G401 (cell line): ENCODE results near the gene CCDC24. TPM values are rescaled to one million over a fixed set of nuclear protein-coding genes. Genes with fewer than 3 reads are reported as not detected.

Experiments
- DNase-seq: peaks from one replicate; pipeline ENCODE4 v3.0.0-alpha.2; 2015; ENCODE audit warnings: low spot score
- in situ Hi-C: cut with HindIII; loops from 2 replicates; pipeline ENCODE4 v1.10.0; 2016; ENCODE audit warnings: low sequenced_read_pairs, mixed read lengths
- total RNA-seq: library from RNA; depleted of rRNA; stranded (reverse); fragments of >200 nt; shearing (Covaris generic); gene quantifications from 2 replicates; pipeline ENCODE4 v1.2.3, GENCODE V29; 2014

The CCDC24 gene
- total RNA-seq, 1 experiment from 2014 or later: 8.1 TPM

DNA sequence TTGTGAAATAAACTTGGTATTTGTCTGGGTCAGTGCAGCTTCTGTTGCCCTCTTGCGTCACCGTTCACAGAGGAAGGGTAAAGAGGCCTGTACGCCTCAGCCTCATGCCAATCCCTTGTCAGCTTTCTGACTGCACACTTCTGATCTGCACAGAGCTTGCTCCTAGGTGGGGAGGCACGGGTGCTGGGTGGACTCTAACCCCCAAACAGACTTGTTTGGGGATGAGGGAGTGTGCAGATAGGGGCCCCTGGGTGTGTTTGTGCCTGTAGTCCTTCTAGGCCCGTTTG lies 13.2 kb upstream of the CCDC24 start:
- no peak for DNase-seq
- in situ Hi-C loops: loop anchor here (10.0 kb wide), 1 partner anchor 67 kb away; no protein-coding TSS in a partner anchor

DNA sequence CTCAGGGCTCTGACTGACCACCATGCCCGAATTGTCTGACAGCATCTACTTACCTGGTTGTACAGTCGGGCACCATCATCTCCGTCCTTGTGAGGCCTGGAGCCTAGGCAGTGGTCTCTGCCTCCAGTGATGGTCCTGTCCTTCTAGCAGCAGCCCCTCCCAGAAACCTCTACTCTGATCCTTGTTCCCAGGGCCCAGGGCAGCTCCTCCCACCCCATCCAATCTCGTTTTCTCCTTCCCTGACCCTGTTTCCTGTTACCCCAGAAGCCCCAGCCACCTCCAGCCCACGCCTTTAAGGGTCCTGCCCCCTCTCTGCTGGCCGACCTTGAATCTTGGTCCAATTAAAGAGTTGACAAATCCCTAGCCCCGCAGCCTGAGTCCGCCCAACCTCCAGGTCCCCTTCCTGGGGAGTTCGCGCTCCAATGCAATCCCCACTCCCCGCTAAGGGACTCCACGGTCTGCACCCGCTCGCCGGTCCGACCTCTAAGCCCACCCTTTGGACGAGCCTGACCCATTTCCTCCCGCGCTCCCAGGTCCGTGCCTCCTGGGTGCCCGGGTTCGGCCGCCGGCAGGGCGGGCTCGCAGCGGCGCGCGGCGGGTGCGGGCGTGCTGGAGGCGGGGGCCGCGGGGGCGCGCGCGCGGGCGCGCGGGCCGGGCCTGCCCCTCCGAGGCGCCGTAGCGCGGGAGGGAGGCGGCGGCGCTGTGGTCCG lies 12.7 kb upstream of the CCDC24 start, which contains the start of gene B4GALT2:
Gene B4GALT2, plus strand, starts transcription at position 660 of the 710 bp plus-strand sequence. CDS start 1,951 bp downstream, outside the sequence.
- in situ Hi-C loops: loop anchor here (10.0 kb wide), 1 partner anchor 66 kb away; no protein-coding TSS in a partner anchor
- peak; percentile 30 for DNase-seq

DNA sequence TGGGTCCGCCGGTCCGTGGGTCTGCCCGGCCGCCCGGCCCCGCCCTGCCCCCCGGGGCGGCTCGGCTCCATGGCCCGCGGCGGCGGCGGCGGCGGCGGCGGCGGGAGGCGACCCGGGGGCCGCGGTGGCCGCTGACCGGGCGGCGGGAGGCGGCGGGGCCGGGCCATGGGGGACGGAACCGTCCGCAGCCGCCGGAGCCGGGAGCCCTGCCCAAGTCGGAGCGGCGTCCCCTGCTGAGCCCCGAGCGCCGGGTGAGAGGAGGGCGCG lies 12.2 kb upstream of the CCDC24 start:
- DNase-seq: no peak
- in situ Hi-C loops: loop anchor here (10.0 kb wide), 1 partner anchor 66 kb away; no protein-coding TSS in a partner anchor

DNA sequence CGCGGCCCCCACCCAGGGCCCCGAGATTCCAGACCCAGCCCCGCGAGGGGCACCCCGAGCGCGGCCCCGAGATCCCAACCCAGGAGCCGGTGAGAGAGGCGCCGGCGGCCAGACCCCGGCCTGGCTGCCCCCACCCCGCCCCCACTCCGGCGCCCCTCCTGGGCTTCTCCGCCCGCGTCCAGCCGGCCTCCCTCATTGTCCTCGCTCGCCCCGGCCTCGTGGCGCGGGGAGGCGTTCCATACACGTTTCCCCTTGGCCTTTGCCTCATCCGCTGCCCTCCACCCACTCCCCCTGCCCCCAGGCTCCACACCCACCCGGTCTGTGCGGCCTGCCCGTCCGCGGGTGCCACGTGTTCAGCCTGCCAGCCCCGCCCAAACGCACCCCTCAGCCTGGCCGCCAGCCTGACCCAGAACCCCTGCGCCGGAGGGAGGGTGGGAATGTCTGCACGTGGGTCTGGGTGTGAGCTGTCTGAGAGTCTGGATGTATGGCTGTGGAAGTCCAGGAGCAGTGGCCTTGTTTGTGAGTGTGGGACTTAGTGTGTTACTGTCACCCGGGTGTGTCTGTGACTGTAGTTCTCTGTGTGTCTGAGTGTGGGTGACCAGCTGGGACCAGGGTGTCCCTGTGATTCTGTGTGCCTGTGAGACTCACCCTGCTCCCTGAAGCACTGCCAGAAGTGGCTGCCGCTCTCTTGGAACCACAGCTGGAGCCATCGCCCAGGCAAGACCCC lies 11.7 kb upstream of the CCDC24 start:
- in situ Hi-C loops: loop anchor here (10.0 kb wide), 1 partner anchor 65 kb away; no protein-coding TSS in a partner anchor
- peak; percentile 23 for DNase-seq

DNA sequence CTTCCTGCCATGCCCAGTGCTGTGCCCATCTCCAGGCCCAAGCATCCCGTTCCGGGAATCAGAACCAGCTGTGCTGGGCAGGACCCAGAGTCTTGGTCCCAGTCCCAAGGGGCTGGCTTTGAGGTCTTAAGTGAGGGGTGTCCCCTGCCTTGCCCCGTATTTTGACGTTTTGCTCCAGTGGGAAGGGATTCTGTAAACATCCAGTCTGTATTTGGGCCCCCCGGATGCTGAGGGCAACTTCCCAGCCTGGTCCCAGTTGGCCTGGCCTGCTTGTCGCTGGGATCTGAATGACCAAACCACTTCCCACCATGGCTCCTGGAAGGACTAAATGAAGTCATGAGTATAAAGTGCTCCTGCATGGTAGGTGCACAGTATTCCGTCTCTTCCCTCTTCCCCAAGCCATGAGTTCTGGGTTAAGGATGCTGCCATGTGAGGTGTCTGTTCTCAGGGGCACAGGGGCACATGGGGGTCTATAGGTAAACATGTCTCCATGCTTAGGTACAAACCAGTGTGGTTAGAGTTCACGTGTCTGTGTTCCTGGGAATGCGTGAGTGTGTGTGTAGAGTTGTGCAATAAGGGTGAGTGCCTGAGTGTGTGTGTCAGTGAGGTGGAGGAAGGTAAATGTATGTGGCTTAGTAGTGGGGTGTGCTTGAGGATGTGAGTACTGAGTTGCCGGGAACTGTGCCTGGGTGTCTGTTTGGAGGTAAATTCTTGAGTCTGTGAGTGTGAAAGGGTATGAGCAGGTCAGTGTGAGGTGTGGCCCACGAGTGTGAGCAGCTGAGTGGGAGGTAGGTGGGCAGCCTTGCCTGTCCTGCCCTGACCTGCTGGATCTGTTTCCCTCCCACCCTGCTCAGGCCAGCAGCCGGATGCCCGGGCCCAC lies 10.9 kb upstream of the CCDC24 start:
- DNase-seq: no peak

DNA sequence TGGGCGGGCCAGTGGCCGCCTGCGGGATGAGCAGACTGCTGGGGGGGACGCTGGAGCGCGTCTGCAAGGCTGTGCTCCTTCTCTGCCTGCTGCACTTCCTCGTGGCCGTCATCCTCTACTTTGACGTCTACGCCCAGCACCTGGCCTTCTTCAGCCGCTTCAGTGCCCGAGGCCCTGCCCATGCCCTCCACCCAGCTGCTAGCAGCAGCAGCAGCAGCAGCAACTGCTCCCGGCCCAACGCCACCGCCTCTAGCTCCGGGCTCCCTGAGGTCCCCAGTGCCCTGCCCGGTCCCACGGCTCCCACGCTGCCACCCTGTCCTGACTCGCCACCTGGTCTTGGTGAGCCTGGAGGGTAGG lies 10.3 kb upstream of the CCDC24 start:
- no peak for DNase-seq
- in situ Hi-C loops: no loop called here

More for the DNA sequence above, 10.9 kb upstream of the CCDC24 start:
- in situ Hi-C loops: no loop called here

DNA sequence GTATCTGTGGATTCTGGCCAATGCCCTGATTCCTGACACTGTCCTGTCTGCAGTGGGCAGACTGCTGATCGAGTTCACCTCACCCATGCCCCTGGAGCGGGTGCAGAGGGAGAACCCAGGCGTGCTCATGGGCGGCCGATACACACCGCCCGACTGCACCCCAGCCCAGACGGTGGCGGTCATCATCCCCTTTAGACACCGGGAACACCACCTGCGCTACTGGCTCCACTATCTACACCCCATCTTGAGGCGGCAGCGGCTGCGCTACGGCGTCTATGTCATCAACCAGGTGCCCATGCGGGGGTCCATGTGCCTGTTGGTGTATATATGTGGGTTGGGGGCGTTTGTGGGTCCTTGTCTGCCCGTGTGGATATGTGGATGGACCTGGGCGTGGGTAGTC lies 9.8 kb upstream of the CCDC24 start:
- in situ Hi-C loops: no loop called here
- DNase-seq: no peak

DNA sequence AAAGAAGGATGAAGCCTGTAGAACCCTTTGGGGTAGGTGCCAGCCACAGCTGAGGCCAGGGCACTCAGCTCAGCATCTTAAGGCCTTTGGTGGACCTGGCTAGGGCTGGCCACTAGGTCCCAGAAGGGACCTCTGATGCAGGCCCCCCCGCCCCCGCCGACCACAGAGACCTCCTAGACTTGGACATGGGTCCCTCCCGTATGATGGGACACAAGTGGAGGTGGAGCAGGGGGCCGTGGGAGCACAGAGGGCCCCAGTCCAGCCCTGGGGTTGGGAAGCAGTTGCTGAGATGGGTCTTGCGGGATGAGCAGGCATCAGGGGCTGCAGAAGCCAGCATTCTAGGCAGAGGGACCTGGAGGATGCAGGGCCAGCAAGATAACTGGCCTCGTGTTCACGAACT lies 9.2 kb upstream of the CCDC24 start:
- DNase-seq: no peak
- in situ Hi-C loops: no loop called here

DNA sequence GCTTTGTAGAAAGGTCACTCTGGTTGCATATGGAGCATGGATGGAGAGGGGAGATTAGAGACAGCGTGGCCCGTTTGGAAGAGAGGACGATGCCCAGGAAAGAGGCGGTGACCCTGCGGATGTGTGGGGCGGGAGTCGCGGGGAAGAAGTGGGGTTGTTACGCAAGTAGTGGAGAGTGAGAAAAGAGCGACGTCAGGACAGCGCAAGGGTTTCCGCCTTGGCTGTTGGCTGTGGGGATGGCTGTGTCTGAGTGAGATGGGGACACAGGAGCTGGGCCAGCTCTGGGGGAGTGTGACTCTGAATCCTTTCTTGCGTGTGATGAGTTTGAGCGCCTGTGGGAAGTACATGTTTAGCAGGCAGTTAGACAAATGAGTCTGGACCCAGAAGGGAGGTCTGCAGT lies 8.6 kb upstream of the CCDC24 start:
- DNase-seq: no peak
- in situ Hi-C loops: no loop called here

DNA sequence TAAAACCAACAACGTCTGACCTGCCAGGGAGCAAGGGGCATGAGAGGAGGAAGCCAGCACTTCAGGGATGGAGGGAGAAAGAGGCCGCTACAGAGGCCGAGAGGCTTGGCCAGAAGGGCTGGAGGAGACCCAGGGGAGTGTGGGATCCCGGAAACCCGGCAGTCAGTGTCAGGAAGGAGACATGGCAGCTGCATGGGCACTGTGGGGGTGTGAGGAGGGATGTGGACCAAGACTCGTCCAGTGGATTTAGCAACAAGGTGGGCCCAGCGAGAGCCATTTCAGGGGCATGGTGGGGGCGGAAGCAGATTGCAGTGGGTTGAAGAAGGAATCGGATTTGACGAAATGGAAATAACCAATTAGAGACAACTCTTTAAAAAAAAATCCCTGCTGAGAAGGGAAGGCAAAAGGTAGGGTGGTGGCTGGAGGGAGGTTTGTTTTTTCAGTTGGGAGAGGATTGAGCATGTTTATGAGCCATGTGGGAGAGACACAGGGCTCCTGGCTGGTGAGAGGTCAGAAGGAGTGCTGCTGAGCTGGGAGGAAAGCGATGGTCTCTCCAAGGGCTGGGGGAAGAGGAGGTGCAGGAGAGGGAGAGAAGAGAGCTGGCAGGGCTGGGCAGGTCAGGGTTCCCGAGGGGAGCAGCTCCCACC lies 8.0 kb upstream of the CCDC24 start:
- in situ Hi-C loops: no loop called here
- DNase-seq: no peak

DNA sequence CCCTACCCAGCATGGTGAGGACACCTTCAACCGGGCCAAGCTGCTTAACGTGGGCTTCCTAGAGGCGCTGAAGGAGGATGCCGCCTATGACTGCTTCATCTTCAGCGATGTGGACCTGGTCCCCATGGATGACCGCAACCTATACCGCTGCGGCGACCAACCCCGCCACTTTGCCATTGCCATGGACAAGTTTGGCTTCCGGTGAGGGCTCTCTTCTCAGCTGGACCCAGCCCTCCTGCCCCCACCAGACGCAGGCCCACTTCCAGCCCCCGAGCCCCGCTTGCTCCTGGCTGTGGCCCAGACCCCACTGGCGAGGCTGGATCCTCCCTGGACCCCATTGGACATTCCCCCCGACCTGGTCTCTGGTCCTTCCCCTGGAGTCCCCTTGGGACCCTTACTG lies 6.5 kb upstream of the CCDC24 start:
- in situ Hi-C loops: no loop called here
- no peak for DNase-seq

DNA sequence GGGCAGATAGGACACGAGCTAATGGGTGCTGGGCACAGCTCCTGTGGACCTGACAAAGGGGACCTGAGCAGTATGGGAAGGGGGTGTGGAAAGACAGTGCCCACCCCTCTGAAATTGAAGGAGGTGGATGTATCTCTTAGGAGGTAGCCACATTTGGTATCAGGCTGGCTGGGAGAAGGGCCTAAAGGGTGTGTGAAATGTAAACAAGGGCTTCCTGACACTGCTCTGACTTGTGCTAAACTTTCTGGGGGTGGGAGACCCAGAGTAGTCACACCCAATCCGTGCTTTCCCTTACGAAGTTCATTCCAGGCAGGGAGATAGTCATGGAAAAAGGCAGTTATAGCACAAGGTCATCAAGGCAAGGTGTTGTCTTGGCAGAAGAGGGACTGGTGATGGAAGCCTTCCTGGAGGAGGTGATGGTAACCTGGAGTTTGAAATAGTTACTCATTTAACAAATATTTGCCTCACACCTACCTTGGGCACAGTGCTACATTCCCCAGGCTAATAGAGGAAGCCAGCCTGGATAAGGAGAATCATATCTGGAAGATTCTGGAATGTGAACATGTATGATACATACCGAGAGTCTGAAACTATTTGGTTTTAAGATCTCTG lies 5.3 kb upstream of the CCDC24 start:
- DNase-seq: no peak
- in situ Hi-C loops: no loop called here

DNA sequence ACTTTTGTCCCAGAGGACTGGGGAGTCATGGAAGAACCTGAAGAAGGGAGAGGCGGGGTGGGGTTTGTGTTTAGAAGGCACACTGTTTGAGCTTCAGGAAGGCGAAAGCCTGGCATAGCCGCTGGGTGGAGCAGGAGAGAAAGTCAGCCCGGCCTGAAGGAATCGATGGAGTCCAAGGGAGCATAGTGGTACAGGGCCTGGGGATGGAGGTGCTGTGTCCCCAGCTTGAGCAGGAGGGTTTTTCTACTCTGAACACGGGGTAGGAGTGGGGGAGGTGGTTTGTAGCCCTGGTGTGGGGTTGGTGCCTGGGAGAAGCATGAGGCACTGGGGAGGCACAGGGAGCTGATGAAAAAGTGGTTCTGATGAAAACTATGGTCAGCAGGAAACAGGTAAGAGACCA lies 4.7 kb upstream of the CCDC24 start:
- in situ Hi-C loops: no loop called here
- DNase-seq: no peak

DNA sequence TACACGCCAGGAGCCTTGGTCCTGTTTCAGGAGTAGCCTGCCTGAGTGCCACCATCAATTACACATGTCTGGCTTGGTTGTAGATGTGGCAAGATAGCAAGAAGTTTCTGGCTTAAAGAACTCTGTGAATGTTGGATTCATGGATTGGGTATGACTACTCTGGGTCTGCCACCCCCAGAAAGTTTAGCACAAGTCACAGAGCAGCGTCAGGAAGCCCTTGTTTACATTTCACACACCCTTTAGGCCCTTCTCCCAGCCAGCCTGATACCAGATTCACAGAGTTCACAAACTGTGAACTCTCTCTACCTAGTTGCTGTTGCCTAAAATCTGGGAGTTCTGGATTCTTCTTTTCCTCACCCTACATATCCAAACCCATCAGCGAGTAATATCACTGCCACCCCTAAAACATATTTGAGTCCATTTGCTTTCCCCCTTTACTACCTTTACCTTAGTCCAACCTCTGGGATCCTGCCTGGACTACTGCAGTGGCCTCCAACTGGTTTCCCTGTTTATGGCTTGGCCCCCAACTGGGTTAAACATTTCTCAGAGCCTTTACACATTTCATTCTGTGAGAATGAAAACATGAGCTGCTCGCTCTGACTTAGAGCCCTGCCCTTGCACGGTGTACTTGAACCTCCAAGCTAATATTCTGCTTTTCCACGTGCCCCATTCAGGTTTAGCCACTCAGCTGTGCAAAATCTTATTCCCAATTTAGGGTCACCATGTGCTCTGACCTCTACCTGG lies 4.1 kb upstream of the CCDC24 start:
- DNase-seq: no peak
- in situ Hi-C loops: no loop called here

DNA sequence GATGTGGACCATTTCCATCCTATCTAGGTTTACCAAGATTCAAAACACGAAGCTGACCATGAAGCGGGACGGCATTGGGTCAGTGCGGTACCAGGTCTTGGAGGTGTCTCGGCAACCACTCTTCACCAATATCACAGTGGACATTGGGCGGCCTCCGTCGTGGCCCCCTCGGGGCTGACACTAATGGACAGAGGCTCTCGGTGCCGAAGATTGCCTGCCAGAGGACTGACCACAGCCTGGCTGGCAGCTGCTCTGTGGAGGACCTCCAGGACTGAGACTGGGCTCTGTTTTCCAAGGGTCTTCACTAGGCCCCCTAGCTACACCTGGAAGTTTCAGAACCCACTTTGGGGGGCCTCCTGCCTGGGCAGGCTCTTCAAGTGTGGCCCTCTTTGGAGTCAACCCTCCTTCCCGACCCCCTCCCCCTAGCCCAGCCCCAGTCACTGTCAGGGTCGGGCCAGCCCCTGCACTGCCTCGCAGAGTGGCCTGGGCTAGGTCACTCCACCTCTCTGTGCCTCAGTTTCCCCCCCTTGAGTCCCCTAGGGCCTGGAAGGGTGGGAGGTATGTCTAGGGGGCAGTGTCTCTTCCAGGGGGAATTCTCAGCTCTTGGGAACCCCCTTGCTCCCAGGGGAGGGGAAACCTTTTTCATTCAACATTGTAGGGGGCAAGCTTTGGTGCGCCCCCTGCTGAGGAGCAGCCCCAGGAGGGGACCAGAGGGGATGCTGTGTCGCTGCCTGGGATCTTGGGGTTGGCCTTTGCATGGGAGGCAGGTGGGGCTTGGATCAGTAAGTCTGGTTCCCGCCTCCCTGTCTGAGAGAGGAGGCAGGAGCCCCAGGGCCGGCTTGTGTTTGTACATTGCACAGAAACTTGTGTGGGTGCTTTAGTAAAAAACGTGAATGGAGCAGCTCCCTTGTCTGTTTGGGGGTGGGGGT lies 864 bp upstream of the CCDC24 start:
- DNase-seq: no peak
- in situ Hi-C loops: no loop called here

DNA sequence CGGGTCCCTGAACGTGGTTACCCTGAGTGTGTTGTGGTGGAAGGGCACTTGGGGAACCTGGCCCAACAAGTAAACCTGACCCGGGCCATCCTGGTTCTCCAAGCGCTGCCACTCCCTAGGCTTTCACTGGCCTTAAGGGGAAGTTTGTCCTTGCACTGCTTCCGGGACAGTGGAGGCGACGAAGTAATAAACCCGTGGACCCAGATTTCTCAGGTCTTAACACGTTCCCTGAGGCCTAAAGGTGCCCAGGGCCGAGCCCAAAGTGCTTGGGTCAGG lies 261 bp upstream of the CCDC24 start:
- in situ Hi-C loops: no loop called here
- no peak for DNase-seq

DNA sequence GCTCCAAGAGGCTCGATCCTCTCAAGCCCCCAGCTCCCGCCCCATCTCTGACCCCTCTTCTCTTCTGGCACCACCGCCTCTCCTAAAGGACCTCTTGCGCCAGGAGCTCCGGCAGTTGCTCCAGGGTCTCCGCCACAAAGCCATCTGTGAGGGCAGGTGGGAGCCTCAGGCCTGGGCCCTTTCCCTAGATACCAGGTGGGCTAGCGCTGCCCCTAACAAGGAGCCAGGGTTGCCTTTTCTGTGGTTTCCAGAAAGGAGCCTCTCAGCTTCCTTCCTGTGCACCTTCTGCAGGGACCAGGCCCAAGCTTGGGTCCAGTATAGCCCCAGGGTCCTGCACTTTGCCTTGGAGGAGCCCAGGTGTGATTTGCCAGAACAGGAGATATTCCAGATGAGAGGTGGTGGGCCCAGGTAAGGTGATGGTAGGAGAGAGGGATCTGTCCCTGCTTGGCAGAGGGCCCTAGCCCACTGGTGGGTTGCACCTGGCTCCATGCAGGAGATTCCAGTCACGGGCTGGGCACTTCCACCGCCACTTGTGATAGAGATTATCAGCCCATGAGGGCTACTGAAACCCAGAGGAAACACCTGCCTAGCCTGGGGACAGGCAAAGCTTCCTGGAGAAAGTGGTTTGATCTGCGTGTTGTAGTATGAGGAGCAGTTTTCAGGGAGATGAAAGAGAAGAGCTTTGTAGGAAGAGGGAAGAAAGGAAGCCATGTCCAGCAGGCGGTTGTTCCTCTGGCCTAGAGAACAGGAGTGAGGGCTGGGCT lies 1.0 kb downstream of the CCDC24 start:
- in situ Hi-C loops: no loop called here
- no peak for DNase-seq
